GM12864 (cell line): ENCODE results near the gene PBLD.
"Not testable (repeated sequence)": the region's sequence is repeated elsewhere in the genome, so short reads cannot be mapped to it uniquely, and the experiment has no call there.

Experiments
- DNase-seq: peaks from one replicate; pipeline ENCODE4 v3.0.0-alpha.2; 2011; ENCODE audit warnings: low read depth
- H3K4me3 ChIP-seq: 2 replicates; pipeline ENCODE4 v1.5.1; 2011; ENCODE audit warnings: mild to moderate bottlenecking, low read depth, low read length, control low read depth
- CTCF ChIP-seq: IDR thresholded peaks from 2 replicates; pipeline ENCODE4 v1.5.1; 2011; ENCODE audit warnings: low read depth, mild to moderate bottlenecking, moderate library complexity, low read length, control low read depth, inconsistent platforms; ENCODE audit errors: missing control alignments

Gene PBLD

GRCh38 chr10:68253346-68253745, 79.4 kb downstream of the PBLD start:
- no peak overlapping the region for H3K4me3 ChIP-seq
- DNase-seq, result no peak
- TF ChIP-seq CTCF, result no peak

DNA sequence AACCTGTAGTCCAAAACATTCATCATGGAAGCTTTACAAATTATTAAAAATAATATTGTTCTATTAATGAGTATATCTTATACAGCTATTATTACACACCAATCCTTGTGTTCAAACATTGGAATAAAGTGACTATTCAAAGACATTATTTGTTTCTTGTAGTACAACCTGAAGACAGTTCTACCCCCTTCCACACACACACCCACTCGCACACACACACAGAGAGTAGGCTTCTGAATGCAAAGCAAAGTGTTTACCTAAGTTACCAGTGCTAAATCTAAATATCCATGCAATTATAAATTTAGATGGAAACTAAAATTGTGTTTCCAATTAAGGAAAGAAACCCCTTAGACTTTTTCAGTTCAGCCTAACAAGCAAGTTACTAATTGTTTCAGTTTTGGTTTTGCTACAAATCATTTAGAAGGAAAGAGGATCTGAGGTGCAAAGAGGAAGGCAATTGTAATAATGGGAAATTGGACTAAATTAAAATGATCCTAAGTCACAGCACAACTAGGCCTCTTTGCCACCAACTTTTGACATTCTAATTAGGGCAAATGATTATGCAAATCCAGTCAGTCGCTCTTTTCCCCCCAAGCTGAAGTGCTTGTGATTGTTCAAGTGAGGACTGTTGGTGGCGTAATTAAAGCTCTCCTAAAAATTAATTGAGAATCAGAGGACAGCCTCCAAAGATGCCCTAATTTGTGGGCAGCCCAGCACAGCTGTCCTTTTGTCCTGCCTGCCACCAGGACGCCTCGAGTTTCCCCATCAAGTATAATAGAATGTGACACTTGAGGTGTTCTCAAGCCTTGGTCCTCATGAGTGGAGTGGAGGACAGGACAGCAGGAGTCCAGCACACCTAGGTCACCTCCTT, 80.9 kb downstream of the PBLD start:
- TF ChIP-seq CTCF, result no peak

DNA sequence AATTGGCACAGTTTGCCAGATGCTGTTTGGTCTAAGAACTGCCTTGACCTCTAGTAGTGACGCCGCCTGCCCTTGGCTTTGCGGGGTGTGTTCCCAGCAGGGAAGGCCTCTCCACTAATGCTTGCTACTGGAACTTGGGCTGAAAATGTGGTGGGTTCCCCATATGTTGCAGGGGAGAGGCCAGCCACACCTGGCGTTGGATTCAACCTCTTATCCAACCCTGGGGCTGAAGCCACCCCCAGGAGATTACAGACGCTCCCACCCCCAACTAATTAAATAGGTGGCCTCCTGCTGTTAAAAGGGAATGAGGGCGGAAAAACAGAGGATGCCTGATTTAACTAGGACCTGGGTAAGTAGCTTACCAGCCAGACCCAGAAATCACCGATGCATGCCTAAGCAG, 81.6 kb downstream of the PBLD start:
- no peak overlapping the region for H3K4me3 ChIP-seq
- no peak for TF ChIP-seq CTCF
- DNase-seq, result no peak

More for the DNA sequence above, 80.9 kb downstream of the PBLD start:
- no peak for DNase-seq
- no peak overlapping the region for H3K4me3 ChIP-seq

GRCh38 chr10:68249297-68249696, 83.4 kb downstream of the PBLD start:
- TF ChIP-seq CTCF, result no peak
- DNase-seq, result no peak
- H3K4me3 ChIP-seq, result no peak overlapping the region

DNA sequence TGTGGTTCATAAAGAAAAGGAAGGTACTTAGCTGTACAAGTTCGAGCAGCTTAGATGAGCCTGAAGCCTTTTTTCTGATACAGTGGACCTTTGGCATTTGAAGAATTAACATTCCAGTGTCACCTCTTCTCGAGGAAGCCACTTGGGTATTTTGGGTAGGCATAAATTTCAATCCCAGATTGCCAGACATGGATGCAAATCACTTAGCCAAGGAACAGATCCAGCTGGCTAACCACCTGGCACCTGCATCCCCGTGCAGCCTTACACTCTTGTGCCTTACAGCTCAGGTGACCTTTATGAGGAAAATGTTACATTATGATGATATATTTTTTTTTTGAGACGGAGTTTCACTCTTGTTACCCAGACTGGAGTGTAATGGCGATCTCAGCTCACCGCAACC, 84.8 kb downstream of the PBLD start:
- TF ChIP-seq CTCF, result no peak
- no peak overlapping the region for H3K4me3 ChIP-seq
- DNase-seq, result no peak

DNA sequence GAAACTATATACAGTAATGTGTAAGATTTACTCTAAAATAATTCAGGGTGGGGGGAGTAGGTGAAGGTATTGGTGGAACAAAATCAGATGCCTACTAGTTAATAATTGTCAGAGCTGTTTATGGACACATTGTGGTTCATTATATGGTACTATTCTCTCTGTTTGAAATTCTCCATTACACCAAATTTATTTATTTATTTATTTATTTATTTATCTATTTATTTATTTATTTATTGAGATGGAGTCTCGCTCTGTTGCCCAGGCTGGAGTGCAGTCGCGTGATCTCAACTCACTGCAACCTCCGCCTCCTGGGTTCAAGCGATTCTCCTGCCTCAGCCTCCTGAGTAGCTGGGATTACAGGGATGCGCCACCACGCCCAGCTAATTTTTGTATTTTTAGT, 86.3 kb downstream of the PBLD start:
- DNase-seq, H3K4me3 ChIP-seq: not testable (repeated sequence)

- no peak for DNase-seq
- no peak for TF ChIP-seq CTCF
- H3K4me3 ChIP-seq, result no peak overlapping the region
These were observed 90.7 kb downstream of the PBLD start for GRCh38 chr10:68242051-68242450.
